ENCODE measurements around the gene OPTC. TPM values are rescaled to one million over a fixed set of nuclear protein-coding genes. Genes with fewer than 3 reads are reported as not detected.

Gene OPTC
- total and polyA plus RNA-seq, 2 donors (not counting 1 experiment from before 2014, with no cell fraction given) = not detected

GRCh38 chr1:203551550-203551949 lies 57.6 kb downstream of the OPTC start:
- no peak overlapping the region for H3K4me3 Mint-ChIP-seq
- H3K9me3 ChIP-seq (ENCODE audit: control extremely low read depth in 1 of 3, control insufficient read depth in 2 of 3, insufficient read depth in 1 of 3, low read length in 2 of 3) = no peaks in the 10 kb centered on the region
- H3K36me3 ChIP-seq (replicated peaks in 1 of 2; ENCODE audit: control extremely low read depth in 1 of 2, control insufficient read depth in 1 of 2, extremely low read depth in 1 of 2, insufficient read depth in 2 of 2, low read length in 1 of 2) = no peaks in the 10 kb centered on the region
- no peak overlapping the region for H2AFZ ChIP-seq (ENCODE audit: insufficient read depth, low read depth, low read length, poor library complexity, severe bottlenecking)
- peaks cover 2% of the 10 kb centered on the region for H3K4me1 Mint-ChIP-seq
- ATAC-seq (ENCODE audit: low read depth) (no peak), DNase-seq (no peak)
- H3K27me3 ChIP-seq (replicated peaks in 1 of 4; ENCODE audit: control extremely low read depth in 1 of 4, control insufficient read depth in 3 of 4, insufficient read depth in 4 of 4, low read length in 3 of 4) = peaks cover 0 to 5% (median 0%) of the 10 kb centered on the region in 4 experiments
- no peak overlapping the region for H3K4me3 ChIP-seq (ENCODE audit: control extremely low read depth in 1 of 5, extremely low read depth in 1 of 5, insufficient read depth in 1 of 5, low read depth in 2 of 5, low read length in 4 of 5)
- H3K27ac Mint-ChIP-seq = no peak overlapping the region
- intact Hi-C loops (cut with micrococcal nuclease) = no loop called here
- POLR2A ChIA-PET = no interaction called here
- CTCF ChIA-PET = no interaction called here
- no peak overlapping the region for H3K9ac ChIP-seq (ENCODE audit: low read length)
- H4K20me1 ChIP-seq (ENCODE audit: control insufficient read depth, insufficient read depth, low read length, poor library complexity, severe bottlenecking) = no peaks in the 10 kb centered on the region
- no peaks in the 10 kb centered on the region for H3K9me3 Mint-ChIP-seq (ENCODE audit: insufficient read depth)
- H3K27me3 Mint-ChIP-seq = peaks cover 19% of the 10 kb centered on the region
- H3K79me2 ChIP-seq (ENCODE audit: control insufficient read depth, insufficient read depth, low read length) = no peaks in the 10 kb centered on the region
- H3K27ac ChIP-seq (ENCODE audit: low read length in 2 of 2) = no peak overlapping the region
- no peak overlapping the region for H3K4me2 ChIP-seq (replicated peaks; ENCODE audit: low read depth, low read length, poor library complexity, severe bottlenecking)
- H3K4me1 ChIP-seq (ENCODE audit: control insufficient read depth in 2 of 2, insufficient read depth in 2 of 2, low read length in 2 of 2) = no peaks in the 10 kb centered on the region
- 100% methylated on average over 2 of the region's 5 CpGs for WGBS (ENCODE audit: insufficient coverage)
- TF ChIP-seq CTCF (IDR thresholded peaks at IDR 0.05) = no peak
- TF ChIP-seq EZH2 (IDR thresholded peaks at IDR 0.05; ENCODE audit: borderline replicate concordance, insufficient read depth, low read depth, low read length, poor library complexity, severe bottlenecking) = no peak

GRCh38 chr1:203553496-203553895 lies 59.5 kb downstream of the OPTC start:
- no peak for DNase-seq
- CTCF ChIA-PET = no interaction called here
- TF ChIP-seq CTCF (IDR thresholded peaks at IDR 0.05) (no peak), EZH2 (IDR thresholded peaks at IDR 0.05; ENCODE audit: borderline replicate concordance, insufficient read depth, low read depth, low read length, poor library complexity, severe bottlenecking) (no peak)

More at GRCh38 chr1:203553496-203553895, 59.5 kb downstream of the OPTC start:
- Histone ChIP-seq H4K20me1 (ENCODE audit: control insufficient read depth, insufficient read depth, low read length, poor library complexity, severe bottlenecking) (no peaks in the 10 kb centered on the region), H3K27me3 (replicated peaks in 1 of 4; ENCODE audit: control extremely low read depth in 1 of 4, control insufficient read depth in 3 of 4, insufficient read depth in 4 of 4, low read length in 3 of 4) (no peaks in the 10 kb centered on the region), H3K36me3 (replicated peaks in 1 of 2; ENCODE audit: control extremely low read depth in 1 of 2, control insufficient read depth in 1 of 2, extremely low read depth in 1 of 2, insufficient read depth in 2 of 2, low read length in 1 of 2) (no peaks in the 10 kb centered on the region), H3K9me3 (ENCODE audit: control extremely low read depth in 1 of 3, control insufficient read depth in 2 of 3, insufficient read depth in 1 of 3, low read length in 2 of 3) (no peaks in the 10 kb centered on the region), H3K79me2 (ENCODE audit: control insufficient read depth, insufficient read depth, low read length) (no peaks in the 10 kb centered on the region), H3K4me1 (ENCODE audit: control insufficient read depth in 2 of 2, insufficient read depth in 2 of 2, low read length in 2 of 2) (no peaks in the 10 kb centered on the region), H3K27ac (ENCODE audit: low read length in 2 of 2) (no peak overlapping the region), H2AFZ (ENCODE audit: insufficient read depth, low read depth, low read length, poor library complexity, severe bottlenecking) (no peak overlapping the region), H3K4me3 (ENCODE audit: control extremely low read depth in 1 of 5, extremely low read depth in 1 of 5, insufficient read depth in 1 of 5, low read depth in 2 of 5, low read length in 4 of 5) (no peak overlapping the region), H3K4me2 (replicated peaks; ENCODE audit: low read depth, low read length, poor library complexity, severe bottlenecking) (no peak overlapping the region), H3K9ac (ENCODE audit: low read length) (no peak overlapping the region)
- H3K4me3 Mint-ChIP-seq = no peak overlapping the region
- H3K27me3 Mint-ChIP-seq = peaks cover 18% of the 10 kb centered on the region
- H3K9me3 Mint-ChIP-seq (ENCODE audit: insufficient read depth) = no peaks in the 10 kb centered on the region
- no peak overlapping the region for H3K27ac Mint-ChIP-seq
- intact Hi-C loops (cut with micrococcal nuclease) = no loop called here
- ATAC-seq (ENCODE audit: low read depth) = no peak
- peaks cover 2% of the 10 kb centered on the region for H3K4me1 Mint-ChIP-seq
- POLR2A ChIA-PET = no interaction called here
- 93% methylated on average over 4 of the region's 4 CpGs for WGBS (ENCODE audit: insufficient coverage)

All from B cell (primary cell).